HTR-8/SVneo (cell line): ENCODE data around the gene PAQR8.
"Not testable (repeated sequence)": the region's sequence is repeated elsewhere in the genome, so short reads cannot be mapped to it uniquely, and the experiment has no call there.

Experiments used
- DNase-seq: peaks from one replicate; pipeline ENCODE4 v3.0.0; 2011; ENCODE audit warnings: low spot score, mixed read lengths; ENCODE audit not compliant: insufficient read length
- FAIRE-seq: peaks from 2 replicates; lab custom pipeline; 2011; peaks lifted over from hg19 to GRCh38; lab: Jason Lieb, UNC

PAQR8 gene

DNA sequence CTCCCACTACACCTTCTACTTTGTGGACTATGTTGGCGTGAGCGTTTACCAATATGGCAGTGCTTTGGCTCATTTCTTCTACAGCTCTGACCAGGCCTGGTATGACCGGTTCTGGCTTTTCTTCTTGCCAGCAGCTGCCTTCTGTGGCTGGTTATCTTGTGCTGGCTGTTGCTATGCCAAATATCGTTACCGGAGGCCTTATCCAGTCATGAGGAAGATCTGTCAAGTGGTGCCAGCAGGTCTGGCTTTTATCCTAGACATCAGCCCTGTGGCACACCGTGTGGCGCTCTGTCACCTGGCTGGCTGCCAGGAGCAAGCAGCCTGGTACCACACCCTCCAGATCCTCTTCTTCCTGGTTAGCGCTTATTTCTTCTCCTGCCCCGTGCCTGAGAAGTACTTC, 41.7 kb downstream of the PAQR8 start:
- DNase-seq (no peak), FAIRE-seq (no peak)

DNA sequence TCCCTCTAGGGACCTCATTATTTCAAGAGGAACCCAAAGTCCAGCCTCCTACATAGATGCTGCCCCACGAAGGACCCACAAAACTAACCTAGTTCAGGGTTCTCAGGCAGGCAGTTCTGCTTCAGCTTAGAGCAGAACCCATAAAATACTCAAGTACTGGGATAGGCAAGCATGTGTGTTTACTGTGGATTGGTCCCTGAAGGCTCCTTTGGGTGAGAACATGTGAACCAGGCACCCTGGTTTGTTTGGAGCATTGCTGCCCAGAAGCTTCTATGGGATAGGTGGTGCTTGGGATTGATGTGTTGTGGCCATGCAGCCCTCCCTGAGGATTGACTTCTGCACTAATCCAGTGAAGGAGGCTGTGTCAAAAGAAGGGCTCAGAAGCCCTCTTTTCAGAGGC, 43.3 kb downstream of the PAQR8 start:
- FAIRE-seq (no peak), DNase-seq (no peak)

DNA sequence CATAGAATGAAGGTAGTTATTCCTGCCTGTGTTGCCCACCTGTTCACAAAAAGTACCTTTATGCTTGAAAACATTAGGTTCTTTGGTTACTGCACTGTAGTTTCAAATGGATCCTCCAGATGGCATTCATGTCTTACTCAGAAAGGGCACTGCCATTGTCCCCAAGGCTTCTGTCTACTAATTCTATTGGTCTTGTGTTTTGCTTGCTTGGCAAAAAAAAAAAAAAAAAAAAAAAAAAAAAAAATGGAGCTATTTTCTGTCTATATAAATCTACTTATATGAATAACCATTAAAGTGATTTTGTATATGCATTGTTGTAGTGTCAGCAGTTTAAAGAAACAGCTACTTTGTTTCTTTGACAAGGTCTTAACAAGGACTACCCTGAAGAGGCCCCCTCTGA, 45.5 kb downstream of the PAQR8 start:
- DNase-seq: peak; percentile 56

DNA sequence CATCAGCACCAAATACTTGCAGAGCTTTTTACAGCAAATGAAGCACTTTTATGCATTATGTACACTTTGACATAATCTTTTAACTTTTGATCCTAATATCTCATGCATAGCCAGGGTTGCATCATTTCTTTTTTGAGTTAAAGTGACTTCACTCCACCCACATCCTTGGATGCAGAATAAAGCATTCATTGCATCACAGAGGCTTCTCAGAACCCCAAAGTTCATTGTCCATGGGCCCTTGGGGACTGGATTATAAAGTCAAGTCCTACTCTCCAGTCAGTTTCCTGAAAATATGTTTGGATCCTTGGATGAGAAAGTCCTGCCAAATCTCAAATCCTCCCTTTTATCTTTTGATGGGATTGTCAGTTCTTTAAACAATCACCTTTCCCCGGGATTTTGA, 47.5 kb downstream of the PAQR8 start:
- DNase-seq: no peak
- FAIRE-seq: no peak

More for the DNA sequence above, 45.5 kb downstream of the PAQR8 start:
- no peak for FAIRE-seq

DNA sequence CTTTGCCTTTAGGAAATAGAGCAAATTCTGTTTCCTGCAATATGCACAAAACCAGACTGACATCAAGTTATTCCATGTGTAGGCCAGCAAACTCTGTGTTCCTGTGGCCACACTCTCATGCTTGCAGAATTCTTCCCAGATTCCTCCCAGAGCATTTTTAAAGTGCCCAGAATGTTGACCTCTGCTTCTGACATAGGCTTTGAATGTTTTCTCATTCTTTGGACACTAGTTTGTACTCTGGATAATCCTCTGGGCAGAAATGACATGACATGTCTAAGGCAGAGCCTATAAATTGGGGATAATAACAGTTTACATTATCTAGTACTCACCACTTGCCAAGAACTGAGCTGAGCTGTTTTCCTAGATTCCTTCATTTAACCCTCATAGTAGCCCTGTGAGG, 49.0 kb downstream of the PAQR8 start:
- no peak for FAIRE-seq
- DNase-seq: no peak

DNA sequence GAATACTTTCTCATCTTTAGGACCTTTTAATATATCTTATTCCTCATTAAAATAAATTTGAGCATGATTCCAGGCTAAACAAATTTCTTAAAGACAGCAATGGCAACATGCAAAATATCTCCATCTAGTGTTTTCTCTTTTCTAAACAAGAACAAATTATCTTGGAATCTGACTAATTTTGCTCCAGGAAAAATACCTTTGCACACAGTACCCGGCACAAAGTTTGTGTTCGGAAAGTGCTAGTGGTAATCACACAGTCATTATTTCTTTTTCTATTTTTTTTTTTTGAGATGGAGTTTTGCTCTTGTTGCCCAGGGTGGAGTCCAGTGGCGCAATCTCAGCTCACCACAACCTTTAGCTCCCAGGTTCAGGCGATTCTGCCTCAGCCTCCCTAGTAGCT, 50.0 kb downstream of the PAQR8 start:
- DNase-seq (no peak), FAIRE-seq (no peak)

DNA sequence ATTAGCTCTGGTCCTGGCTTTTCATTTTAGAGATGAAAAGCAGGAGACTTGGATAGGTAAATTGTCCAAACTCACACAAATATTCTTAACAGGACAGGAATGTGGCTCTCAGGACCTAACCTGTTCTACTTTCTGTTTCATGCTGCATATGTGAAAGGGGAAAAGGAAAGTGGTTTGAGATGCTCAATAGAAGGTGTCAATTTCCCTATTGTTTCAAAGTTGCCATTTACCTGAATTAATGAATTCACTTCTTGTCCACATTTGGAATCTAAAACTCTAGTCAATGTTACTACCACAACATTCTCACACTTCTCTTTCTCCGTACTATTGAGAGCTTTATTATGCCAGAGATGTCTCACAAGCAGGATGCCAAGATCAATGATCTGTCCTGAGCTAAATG, 53.4 kb downstream of the PAQR8 start:
- DNase-seq: no peak
- FAIRE-seq: no peak

DNA sequence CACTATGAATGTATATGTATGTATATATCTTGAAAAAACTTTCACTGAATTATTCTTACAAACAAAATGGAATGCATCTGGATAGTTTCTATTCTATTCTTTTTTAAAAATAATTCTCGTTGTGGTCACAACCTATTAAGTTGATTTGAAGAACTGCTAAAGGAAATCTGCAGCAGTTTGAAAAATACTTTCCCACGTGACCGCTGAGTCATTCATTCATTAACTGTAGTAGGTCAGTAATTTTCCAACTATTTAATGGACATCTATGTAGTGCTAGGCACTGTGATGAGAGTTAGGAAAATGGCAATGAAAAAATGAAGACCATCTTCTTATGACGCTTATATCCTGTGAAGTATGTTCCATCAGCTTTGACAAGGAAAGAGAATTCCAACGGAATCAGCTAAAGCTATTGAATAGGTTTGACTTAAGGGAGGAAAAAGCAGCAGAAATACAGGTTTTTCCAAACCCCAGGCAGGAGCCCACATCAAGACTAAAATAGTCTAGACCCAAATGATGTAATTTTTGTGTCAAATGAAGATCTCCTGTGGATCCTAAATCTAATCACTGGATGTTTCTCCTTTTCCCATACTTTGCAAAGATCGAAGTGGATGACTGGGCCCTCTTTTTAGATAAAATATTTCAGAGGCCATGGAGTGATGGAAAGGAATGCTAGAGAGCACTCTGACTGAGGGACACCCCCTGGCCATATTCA, 54.1 kb downstream of the PAQR8 start:
- DNase-seq (no peak), FAIRE-seq (no peak)

DNA sequence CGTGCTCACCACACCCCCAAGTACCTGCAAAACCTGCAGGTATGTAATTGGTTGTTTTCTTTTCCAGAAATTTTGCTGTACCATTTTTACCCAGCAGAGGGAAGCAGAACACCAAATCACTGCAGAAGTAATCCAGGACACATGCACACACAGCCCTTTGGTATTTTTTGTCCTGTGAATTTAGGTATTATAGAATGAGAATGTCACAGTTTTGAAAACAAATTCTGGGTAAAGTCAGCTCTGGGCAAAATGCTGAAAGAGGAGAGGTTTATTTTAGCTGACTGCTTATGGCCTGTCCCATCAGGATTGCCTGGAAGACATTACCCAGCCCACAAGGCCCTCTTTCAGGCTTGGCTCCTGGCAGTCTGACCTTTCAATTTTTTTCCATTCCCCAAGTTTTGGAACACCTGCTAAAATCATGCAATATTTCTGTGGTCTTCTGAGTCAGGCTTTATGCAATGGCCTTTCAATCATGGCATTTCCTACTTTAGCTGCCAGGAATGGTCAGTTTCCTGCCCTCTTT, 54.7 kb downstream of the PAQR8 start:
- FAIRE-seq (no peak), DNase-seq (peak; percentile 59)

DNA sequence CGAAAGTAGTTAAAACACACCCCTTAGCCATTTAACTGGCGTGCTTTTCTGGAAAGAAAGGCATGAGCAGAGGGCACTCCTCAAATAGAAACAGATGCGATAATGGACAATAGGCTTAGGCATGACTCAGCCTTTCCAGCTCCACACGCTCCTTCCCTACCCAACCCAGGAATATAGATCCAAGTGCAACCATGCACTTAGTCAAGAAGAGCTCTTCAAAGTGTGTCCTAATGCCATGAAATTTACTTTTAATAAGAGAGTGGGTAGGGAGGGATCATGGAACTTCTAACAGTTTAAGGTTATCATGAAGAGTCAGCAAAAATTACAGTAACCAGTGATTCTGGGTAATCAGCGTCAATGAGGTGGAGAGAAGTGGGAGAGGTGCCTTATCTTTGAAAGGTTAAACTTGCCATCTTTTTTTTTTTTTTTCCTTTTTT, 55.7 kb downstream of the PAQR8 start:
- no peak for DNase-seq
- FAIRE-seq: no peak

DNA sequence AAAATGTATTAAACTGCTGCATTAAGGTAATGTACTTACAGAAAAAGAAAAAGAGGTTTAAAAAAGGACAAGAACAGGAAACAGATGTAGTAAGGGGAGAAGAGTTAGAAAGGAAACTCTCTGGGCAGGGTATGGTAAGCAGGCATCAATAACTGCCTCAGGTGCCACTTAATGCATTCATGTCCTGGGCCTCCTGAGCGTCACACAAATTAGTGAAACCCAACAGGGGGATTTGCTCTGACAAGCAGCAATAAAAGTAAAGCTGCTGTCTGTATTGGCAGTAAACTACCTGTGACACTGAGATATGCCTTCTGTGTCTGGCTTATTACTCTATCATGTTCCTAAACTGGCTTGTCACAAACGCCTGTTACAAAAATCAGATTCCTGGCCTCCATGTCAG, 56.7 kb downstream of the PAQR8 start:
- no peak for DNase-seq
- no peak for FAIRE-seq

DNA sequence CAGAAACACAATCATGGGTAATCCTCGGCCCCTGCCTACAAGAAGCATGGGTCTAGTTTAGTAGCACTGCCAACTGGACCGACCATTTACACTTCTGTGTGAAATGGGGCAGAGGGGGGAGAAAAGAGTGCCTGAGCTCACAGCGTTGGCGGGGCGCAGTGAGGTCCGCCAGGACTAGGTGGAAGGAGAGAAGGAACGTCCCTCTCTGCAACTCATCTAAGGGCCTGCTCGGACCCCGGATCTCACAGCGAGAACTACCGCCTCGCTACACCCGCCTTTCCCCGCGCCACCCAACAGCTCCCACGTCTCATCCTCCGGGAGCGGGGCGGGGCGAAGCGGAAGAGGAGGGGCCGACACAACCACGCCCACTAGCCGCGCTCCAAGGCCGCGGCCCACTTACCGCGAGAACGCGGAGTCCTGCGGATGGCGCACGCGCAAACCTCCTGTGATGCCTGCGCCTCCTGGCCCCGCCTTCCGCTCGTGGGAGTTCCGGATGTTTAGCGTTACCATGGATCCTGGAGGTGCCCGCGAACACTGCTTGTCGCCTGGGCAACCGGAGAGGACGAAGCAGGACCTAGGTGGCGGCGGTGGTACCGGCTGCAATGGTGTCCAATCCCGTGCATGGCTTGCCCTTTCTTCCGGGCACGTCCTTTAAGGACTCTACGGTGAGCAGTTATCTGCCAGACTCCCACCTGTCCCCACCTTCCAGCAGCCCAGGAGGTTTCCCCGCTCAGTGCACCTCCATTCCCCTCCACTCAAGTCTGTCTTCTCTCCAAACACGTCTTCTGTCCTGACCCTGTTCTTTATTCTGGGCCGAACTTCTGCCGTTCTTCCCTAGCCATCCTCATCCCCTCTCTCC, 58.1 kb downstream of the PAQR8 start, which contains the start of gene EFHC1:
TSS of gene EFHC1 (plus strand) at position 534 of the 859 bp plus-strand sequence. CDS start at position 603, 69 bp downstream.
- FAIRE-seq: peak; percentile 97
- peak; percentile 94 for DNase-seq

DNA sequence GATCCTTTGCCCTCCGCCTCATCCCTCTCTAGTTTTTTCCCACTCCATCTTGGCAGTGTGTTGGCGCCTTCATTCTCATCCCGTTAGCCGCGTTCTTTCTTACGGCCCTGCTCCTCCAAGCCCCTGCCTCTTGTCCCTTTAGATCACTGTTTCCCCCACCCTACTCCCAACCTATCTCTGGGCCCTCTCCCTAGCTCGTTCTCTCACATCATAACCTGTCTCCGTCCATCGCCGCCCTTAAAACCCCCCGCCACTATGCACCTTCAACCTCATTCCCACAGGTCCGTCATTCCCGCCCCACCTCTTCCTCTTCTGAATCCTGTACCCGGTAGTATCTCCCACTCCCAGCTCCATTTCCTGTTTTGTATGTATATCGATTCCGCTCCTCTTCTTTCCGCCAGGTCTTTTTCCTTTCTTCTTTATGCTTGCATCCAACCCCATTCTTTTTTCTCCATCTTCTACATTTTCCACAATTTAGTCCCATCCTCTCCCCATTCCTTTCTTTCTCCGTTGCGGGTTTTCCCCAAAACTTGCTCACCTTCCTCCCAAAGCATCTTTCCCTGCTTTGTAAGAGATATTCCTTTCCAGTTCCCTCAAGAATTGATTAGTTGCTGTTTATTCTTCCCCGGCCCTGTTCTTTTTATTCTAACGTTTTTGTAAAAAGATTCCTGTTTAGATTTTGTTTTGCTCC, 58.9 kb downstream of the PAQR8 start:
- FAIRE-seq: no peak
- no peak for DNase-seq

DNA sequence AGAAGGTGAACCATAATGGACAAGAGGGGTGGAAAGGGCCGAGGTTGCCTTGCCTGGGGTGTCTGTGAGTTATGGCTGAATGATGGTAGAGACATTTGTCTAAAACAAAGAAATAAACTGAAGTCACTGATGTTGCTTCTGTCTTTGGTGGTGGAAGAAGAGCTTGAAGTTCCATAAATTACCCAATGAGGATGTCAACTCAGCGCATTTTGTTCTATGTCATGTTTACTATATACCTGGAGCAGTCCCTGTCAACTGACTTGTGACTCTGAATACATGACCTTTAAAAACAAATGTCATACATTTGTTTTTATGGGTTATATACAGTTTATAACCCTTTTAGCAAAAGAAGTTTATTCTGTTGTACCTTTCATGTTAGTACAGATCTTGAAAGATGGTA, 60.2 kb downstream of the PAQR8 start:
- FAIRE-seq: no peak

DNA sequence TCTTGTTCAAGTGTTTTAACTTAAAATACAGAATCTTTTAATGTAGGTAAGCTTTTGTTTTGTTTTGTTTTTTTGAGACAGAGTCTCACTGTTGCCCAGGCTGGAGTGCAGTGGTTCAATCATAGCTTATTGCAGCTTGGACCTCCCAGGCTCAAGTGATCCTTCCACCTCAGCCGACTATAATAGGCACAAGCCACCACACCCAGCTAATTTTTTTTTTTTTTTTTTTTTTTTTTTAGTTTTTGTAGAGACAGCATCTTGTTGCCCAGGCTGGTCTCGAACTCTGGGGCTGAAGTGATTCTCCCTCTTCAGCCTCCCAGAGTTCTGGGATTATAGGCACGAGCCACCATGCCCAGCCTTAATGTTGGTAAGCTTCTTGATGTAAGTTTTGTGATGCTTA, 61.5 kb downstream of the PAQR8 start:
- DNase-seq: no peak
- no peak for FAIRE-seq

More for the DNA sequence above, 60.2 kb downstream of the PAQR8 start:
- no peak for DNase-seq

DNA sequence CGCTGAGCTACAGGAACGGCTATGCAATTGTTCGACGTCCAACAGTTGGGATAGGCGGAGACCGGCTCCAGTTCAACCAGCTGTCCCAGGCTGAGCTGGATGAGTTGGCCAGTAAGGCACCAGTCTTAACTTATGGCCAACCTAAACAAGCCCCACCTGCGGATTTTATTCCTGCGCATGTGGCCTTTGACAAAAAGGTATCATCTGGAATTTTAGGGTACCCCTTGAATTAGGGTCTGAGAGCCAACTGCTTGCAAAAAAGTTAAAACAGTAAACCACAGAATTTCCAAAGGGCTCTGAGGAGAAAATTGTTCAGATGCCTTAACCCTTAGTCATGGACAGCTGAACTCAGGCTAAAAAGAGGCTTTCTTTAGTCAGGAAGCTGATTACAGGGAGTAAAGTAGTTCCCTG, 62.0 kb downstream of the PAQR8 start:
- DNase-seq: peak; percentile 67
- FAIRE-seq: no peak

DNA sequence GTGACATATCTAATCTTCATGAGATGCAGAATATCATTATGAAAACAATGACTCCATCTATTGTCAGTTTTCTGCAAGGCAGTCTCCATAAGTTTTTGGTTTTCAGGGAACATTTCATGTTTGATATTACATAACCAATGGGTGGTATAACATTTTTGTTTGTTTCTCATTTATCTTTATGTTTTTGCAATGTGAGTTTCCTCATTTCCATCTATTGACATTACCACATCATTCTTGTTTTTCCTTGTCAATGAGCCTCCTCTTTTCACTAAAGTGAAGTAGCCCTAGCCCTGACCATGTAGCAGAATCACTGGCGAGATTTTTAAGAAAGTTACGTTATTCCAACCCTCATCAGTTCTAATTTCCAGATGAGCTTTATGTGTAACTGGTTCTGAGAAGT, 62.6 kb downstream of the PAQR8 start:
- FAIRE-seq (no peak), DNase-seq (no peak)

DNA sequence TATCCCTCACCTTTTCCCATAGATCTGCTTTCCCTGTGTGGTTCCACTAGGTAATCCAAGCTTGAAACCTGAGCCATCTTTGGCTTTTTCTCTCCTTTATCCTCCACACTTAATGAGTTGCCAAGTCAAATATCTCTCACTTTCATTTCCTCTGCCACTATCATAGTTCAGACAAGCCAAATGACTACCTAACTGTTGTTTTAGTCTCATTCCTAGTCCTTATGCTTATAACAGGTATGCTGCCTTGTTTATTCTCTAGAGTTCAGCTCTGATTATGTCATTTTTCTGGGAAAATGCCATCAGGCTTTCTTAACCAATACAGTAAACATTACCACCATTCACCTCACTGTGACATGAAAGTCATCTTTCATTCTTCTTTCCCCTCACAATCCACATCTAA, 64.7 kb downstream of the PAQR8 start:
- no peak for FAIRE-seq
- no peak for DNase-seq

DNA sequence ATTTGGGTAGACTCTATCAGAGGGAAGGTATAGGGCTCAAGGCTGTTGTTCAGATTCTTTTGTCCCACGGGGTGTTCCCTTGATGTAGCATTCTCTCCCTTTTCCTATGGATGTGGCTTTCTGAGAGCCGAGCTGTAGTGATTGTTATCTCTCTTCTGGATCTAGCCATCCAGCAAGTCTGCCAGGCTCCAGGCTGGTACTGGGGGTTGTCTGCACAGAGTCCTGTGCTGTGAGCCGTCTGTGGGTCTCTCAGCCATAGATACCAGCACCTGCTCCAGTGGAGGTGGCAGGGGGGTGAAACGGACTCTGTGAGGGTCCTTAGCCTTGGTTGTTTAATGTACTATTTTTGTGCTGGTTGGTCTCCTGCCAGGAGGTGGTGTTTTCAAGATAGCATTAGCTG, 71.3 kb downstream of the PAQR8 start:
- not testable (repeated sequence) for DNase-seq, FAIRE-seq

DNA sequence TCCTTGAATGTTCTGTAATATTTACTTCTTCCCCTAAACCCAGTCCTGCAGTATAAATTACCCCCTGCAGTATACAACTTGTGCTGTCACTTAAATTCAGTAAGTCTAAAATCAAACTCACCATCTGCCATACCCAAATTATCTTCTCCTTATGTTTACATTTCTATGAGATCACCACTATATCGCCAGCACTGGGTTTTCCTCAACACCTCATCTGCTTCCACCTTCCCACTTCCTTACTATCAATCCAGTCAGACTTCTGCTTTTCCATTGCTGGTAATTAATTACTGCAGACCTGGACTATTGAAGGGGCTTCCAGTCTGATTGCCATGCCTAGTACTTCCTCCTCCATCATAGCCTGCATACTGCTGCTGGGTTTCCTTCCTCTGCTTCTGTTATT, 73.4 kb downstream of the PAQR8 start:
- no peak for DNase-seq

DNA sequence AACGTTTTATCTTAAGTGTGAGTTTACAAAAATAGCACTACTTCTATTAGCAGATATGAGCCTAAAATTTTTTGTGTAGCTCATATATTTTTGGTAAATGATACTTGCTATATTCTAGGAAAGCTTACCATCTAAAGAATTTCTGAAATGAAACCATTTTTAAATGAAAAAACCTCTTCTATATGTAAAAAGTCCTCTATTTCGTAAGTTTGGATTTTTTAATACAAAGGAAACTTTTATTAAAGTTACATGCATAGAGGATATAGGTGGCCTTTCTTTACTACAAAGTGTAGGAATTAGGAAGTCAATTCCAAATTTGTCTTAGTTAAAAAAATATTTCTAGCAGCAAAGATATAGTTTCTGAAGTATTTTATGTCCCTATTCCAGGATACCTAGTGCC, 77.0 kb downstream of the PAQR8 start:
- DNase-seq: no peak

More for the DNA sequence above, 73.4 kb downstream of the PAQR8 start:
- no peak for FAIRE-seq

More for the DNA sequence above, 77.0 kb downstream of the PAQR8 start:
- no peak for FAIRE-seq
